Hindlimb muscle (tissue), 1 donor: Measurements from ENCODE around the gene TPPP. TPM values are rescaled to one million over a fixed set of nuclear protein-coding genes. Genes with fewer than 3 reads are reported as not detected.
A peak's percentile ranks its signal among the peaks of the same experiment; 100 is the strongest.
"Not testable (repeated sequence)": the region's sequence is repeated elsewhere in the genome, so short reads cannot be mapped to it uniquely, and the experiment has no call there.

Experiments
- DNase-seq: peaks from one replicate; pipeline ENCODE4 v3.0.0-alpha.2; 2013
- polyA plus RNA-seq: library from polyadenylated mRNA; unstranded; fragments of 120-200 nt; gene quantifications from one replicate; pipeline ENCODE4 v1.2.1, GENCODE V29; 2013; ENCODE audit not compliant: insufficient read length

The TPPP gene
- polyA plus RNA-seq, 1 donor = 7.7 TPM

DNA sequence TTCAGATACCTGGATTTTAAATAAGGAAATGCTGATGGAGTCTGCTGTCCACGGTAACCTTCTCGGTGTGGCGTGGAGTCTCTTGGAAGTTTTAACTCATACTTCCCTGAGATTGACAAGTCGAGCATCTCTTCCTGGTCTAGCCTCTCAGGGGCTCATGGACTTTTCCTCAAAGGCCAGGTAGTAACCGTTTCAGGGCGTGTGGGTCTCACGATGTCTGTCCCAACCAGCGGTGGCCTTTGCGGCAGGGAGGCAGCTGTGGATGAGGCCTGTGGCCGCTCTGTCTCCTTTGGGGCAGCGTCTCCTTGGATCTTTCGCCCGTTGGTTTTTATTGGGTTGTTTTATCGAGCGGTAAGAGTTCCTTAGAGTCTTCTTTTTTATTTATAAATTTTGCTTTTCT is 48.2 kb downstream of the TPPP start:
- no peak for DNase-seq

DNA sequence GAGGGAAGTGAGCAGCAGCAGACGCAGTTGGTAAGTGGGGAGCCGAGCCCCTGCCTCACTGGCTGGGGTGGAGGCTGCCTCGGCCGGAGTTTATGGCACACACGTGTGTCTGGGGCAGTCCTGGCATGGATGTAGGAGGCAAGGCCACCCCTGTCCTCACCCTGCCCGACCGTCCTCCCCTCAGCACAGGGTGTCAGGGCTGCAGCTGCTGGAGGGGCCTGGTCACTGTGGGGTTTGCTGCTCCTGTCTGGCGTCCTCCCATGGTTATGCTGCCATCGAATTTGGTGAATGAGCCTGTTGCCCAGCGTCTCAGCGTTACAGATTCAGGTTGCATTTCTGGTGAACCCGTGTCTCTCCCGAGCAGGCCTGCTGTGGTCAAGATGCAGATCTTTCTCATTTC is 48.6 kb downstream of the TPPP start:
- no peak for DNase-seq

DNA sequence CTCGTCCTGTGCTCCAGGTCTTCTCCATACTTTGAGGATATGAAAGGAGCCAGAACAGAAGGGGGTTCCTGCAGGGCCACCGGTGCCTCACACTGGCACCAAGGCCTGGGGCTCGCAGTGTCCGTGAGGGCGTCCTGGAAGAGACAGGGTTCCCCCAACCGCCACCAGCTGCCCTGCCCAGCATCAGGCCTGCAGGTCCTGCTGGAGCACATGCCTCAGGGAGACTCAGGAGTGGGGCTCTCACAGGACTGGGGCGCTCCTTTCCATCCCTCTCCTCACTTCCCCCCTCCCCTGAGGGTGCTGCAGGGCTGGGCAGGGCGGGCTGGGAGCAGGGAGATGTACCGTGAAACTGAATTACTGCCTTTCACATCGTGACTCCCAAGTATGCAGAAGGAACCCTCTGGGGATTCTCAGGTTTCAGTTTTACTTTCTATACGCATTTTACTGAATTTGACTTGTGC is 49.3 kb downstream of the TPPP start:
- peak; percentile 23 for DNase-seq

DNA sequence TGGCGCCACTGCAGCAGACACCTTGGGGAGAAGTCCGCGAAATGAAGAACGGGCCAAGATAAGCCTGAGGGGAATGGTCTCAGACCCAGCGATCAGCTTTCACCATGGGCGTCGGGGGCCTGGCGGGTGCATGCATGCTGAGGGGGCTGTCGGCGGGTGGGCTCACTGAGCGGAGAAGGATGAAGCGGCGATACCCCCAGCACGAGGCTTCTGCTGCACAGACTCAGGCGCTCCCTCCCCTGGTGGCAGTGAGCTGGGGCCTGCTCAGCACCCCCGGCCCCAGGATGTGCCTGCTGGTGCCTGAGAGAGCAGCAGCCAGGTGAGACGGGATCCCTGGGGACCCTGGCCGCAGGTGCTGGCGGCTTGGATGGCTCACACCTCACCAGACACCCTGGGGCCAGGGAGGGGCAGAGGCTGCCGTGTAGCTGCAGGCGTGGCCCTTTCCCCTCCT is 49.8 kb downstream of the TPPP start:
- no peak for DNase-seq

DNA sequence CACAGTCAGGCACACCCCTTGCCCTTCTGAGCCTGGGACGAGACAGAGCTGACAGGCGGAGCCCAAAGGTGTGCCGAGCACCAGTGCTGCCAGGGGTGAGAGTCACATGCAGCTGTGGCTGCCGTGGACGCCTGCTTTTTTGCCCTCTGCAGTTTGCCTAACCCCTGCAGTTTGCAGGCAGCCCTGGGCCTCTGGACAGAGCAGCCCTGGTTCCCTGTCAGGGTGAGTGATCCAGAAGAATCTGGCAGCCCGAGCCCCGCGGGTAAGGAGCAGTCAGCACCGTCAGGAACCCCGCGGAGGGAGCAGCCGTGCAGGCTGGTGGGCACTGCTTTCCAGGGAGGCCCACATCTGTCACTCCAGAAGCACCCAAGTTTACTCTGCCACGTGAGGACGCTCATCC is 50.7 kb downstream of the TPPP start:
- DNase-seq = no peak

DNA sequence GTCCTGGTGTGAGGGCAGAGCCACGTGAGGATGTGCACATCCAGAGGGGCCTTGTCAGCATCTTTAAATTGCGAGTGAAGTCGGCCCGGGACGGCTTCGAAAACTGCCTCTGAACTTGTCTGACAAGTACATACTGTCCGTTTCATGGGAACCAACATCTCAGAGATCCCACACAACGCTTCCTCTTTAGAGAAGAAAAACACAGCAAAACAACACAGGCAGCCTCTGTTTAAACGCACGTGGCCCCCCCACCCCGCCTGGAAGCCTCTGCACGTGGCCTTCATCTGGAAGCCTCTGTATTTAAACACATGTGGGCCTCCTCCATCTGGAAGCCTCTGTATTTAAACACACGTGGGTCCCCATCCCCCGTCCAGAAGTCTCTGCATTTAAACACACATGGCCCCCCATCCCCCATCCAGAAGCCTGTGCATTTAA is 51.8 kb downstream of the TPPP start:
- no peak for DNase-seq

DNA sequence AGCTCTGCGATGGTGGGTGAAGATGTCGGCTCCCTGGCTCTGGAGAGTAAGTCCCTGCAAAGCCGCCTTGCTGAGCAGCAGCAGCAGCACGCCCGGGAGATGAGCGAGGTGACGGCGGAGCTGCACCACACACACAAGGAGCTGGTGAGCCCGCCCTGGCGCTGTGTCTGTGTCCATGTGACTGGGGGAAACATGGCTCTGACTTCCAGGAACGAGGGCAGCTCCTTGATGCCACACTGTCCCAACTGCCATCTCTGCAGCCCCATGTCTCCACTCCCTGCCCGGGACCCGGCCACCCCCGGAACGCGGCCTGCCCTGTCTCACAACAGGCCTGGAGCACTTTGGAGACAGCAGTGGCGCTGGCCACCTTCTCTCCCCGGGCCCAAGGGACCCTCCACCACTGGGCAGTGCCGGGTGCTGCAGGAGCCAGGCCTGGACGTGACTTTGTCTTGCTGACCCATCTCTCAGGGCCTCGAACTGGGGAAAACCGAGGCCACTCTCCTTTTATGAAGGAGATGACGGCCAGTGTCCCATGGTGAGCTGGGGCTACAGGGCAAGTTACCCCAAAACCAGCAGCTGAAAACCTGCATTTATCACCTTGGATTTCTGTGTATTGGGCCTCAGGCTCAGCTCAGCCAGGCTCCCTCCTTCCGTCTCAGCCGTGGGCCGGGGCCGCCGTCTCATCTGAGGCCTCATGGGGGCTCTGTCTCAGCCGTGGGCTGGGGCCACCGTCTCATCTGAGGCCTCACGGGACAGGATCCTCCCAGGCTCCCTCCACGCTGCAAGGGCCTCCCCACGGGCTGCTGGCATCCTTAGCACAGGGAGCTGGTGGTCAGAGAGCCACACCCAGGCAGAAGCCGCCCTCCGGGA is 52.5 kb downstream of the TPPP start:
- DNase-seq = no peak

DNA sequence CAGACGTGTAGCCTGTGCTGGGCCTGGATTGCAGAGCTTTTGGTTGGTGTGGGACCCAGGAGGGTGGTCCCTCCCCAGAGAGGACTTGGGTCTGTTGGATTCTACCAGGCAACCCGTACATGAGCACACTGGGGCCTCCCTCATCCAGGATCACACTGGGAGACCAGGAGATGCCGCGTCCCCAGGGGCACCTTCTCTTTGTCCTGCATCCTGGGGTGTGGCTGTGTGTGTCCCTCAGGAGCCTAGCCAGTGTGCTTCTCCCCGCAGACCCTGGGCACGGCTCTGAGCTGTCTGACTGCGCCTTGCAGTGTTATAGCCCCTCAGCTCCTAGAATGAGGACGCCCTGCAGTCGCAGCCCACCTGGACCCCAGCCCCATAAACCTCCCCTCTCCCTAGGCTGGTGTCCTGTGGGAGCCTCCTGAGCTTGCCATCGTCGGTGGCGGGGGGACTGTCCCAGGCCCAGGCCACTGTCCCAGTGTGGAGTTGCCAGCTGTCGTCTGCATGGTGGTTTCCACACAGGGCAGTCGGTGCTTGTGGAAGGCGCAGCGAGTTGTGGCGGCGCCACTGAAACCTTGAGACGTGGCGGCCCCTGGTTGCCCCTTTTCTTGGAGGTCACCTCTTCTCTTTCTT is 53.5 kb downstream of the TPPP start:
- no peak for DNase-seq

DNA sequence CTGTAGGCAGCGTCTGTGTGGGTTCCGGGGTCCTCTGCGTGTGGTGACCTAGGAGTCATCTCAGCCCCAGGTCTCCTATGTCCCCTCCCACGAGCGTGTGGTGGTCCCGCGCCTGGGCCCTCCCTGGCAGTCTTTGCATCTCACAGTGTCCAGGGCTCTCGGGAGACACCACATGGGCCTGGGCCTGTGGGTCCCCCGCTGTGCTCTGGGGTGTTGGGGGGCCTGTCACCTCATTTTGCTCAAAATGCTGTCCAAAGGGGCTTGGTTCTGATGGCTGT is 54.0 kb downstream of the TPPP start:
- no peak for DNase-seq

DNA sequence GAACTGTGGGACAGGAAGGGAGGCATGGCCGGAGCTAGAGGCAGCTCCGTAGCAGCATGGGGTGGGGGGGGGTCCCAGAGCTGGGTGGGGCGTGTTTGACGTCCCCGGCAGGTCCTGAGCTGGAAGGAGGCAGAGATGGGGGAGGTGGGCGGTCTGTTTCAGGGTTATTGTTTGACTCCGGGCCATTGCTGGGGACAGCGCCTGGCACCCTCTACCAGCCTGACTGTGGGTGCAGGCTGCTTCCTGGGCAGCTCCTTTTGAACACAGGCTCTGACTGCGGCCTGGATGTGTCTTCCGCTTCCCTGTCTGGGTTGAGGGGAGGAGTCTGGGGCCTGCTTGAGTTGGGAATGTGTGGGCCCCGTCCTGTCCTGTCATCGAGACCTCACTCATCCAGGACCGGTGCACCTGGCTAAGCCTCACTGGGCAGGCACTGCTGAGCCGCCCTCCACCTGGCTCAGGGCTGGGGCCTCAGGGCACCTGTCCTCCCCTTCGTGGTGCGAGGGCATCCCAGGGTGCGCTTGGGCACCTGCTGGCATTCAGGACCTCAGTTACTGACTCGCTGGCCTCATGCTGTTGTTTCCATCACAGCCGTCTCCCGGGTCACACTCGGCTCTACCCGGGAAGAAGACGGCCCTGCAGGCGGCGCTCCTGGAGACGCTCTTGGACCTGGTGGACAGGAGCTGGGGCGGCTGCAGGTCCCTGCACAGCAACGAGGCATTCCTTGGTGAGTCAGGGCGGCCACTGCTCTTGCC is 54.5 kb downstream of the TPPP start:
- no peak for DNase-seq

DNA sequence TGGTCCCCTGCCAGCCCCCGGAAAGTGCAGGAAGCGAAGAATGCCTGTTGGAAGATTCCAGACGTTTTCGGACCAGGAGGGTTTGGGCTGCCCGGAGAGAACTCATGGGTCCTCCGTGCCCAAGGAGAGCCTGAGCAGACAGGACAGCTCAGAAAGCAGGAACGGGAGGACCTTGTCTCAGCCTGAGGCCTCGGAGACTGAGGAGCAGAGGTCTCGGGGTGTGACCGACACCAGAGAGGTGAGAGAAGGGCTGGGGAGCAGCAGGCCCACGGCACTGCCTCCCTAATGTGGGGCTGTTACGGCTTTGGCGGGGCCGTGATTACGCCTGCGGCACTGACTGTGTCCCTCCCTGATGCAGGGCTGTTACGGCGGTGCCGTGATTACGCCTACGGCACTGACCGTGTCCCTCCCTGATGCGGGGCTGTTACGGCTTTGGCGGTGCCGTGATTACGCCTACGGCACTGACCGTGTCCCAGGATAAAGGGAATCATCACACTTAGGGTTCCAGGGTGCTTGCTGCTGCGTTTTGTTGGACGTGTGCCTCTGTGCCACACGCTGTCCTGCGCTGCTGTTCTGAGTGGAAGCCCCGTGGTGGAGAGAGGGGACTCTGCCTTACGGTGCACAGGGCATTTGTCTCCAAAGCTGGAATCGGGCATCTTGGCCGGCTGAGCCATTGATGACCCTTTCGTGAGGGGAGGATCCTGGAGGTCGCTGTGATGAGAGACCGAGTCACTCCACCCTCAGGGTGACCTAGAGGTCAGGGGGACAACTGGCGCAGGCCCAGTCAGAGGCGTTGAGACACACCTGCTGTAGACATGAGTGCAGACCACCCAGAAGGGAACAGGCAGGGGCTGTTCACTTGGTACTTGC is 55.3 kb downstream of the TPPP start:
- no peak for DNase-seq

DNA sequence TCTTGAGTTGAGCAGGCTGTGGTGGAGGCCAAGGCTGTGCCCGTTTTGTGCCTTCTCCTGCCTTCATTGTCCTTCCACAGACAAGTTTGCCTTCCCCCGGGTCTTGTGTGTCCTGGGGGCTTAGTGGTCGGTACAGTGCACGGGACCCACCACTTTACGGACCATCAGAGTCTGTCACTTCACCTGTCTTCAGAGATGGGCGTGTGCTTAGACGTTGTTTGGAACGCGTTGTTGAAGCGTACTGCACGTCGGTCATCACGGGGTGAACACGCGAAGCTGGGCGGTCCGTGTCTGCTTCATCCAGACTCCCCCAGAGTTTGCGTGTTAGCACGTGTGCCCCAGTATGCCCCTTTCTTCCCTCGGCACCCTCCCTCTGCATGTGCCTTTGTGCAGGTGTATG is 56.2 kb downstream of the TPPP start:
- DNase-seq = no peak

DNA sequence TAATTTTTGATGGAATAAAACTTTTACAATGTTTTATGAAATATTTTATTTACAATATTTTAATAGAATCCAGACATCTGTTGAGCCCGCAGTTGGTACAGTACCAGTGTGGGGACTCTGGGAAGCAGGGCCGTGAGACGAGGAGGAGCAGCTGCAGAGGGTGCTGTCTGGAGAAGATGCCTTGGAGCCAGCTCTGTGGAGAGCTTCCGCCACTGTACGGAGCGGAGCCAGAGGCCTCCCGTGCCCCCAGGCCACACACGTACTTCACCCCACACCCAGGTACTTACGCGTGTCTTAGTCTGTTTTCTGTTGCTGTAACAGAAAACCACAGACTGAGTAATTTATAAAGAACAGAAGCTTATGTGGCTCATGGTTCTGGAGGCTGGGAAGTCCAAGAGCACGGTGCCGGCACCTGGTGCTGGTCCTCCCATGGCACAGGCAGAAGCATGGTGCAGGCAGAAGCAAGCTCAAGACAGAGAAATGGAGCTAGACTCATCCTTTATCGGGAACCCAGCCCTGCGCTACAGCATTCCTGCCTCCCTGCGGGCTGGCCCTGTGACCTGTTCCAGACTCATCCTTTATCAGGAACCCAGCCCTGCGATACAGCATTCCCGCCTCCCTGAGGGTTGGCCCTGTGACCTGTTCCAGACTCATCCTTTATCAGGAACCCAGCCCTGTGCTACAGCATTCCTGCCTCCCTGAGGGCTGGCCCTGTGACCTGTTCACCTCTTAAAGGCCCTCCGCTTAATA is 57.7 kb downstream of the TPPP start:
- DNase-seq = no peak

DNA sequence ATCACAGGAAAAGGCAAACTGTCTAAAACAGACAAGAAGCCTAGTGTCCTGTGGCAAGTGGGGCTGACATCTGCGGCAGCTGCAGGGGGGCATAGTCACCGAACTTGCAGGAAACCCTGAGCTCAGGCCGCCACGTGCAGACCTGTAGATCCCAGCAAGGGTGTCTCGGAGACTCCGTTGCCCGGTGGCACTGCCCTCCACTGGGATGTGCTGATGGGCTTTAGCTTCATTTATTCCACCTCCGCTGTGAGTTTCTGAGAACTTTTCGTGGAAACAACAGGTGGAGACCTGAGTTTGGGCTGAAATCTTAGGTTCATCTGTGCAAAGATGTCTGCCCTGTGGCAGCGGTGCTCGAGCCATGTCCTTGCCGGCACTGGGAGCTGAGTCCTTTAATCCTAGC is 59.0 kb downstream of the TPPP start:
- DNase-seq = no peak

DNA sequence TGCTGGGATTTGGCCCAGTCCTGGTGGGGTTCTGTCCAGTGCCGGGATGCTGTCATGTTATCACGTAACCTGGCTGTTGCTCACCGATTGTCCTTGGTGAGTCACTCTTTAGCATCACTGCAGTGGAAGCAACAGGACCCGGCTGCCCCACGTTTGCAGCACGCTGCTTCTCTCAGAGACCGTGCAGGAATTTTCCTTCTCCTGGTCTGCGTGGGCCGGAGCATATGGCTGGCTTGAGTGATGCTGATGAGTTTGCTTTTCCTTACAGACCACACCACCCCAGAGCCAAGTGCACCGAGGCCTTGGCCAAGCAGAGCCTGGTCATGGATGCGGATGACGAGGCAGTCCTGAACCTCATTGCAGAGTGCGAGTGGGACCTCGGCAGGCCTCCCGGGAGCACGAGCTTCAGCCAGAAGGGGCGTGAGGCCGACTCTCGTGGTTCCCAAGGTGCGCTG is 59.6 kb downstream of the TPPP start:
- DNase-seq = no peak

DNA sequence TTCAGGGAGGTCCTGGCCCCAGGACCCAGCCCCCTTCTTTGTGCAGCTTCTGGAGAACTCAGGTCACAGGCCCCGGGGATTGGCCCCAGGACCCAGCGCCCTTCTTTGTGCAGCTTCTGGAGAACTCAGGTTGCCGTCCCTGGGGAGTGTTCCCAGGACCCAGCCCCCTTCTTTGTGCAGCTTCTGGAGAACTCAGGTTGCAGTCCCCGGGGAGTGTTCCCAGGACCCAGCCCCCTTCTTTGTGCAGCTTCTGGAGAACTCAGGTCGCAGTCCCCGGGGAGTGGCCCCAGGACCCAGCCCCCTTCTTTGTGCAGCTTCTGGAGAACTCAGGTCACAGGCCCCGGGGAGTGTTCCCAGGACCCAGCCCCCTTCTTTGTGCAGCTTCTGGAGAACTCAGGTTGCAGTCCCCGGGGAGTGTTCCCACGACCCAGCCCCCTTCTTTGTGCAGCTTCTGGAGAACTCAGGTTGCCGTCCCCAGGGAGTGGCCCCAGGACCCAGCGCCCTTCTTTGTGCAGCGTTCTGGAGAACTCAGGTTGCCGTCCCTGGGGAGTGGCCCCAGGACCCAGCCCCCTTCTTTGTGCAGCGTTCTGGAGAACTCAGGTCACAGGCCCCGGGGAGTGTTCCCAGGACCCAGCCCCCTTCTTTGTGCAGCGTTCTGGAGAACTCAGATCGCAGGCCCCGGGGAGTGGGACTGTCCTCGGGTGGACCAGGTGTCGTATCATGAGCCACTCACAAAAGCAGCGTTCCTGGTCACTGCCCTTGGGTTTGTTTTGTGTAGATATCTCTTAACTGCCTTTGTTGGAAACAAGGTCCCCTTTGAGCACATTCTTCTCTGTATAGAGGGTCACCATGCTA is 64.6 kb downstream of the TPPP start:
- not testable (repeated sequence) for DNase-seq

DNA sequence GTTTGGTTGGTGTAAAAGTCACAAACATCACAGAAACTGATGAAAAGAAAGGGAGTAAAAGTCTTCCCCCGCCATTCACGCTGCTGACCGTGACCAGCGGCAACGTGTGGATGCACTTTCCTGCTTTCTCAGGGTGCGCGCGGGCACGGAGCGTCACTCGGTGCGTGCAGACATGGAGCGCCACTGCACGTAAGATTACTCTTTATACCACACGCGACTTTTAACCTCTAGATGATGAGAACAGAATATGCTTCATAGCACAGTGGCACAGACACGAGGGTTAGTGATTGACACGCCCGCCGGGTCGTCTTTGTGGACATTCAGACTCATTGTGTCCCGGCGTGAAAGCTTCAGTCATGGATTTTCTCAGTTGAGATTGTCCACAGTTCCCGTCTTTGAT is 65.3 kb downstream of the TPPP start:
- no peak for DNase-seq

DNA sequence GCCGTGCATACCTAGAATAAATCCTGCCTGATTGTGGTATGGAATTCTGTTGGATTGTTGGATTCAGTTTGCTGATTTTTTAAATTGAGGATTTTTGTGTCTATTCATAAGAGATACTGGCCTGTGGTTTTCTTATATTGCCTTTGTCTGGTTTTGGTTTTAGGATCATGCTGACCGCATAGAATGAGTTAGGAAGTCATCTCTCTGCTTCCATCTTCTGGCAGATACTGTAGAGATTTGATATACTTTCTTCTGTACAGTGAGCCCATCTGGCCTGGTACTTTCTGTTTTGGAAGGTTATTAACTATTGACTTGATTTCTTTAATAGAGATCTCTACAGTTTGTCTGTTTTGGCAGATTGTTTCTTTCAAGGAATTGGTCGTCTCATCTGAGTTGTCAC is 66.3 kb downstream of the TPPP start:
- no peak for DNase-seq

DNA sequence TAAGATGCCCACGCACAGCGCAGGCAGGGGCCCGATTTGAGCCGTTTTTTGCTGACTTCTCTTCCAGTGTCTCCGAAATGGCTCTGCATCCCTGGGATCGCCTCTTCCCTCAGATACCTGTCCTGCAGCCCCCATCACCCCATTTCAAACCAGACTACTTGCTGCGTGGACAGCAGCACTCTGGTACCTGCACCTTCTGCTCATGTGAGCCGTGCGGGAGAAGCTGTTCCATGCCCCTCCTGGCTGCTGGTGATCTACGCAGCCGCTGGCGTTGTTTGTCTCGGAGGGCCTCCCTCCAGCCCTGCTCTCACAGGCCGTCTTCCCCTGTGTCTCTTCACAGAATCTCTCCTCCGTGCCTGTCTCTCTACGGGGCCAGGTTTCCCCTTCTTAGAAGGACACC is 67.6 kb downstream of the TPPP start:
- DNase-seq = no peak

DNA sequence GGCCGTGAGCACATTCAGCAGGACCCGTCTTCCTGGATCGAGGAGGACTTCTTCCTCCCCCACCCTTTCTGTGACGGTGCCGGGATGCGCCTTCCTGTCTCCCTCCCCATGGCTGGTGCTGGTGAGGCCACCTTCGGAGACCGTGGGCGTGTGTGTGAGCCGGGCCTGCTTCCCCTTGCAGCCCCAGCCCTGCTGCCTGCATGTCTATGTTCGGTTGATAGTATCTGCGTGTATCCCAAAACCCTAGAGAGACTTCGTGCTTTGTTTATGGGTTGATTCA is 68.3 kb downstream of the TPPP start:
- no peak for DNase-seq
